CD14-positive monocyte (primary cell): ENCODE data around the gene KANSL3. TPM values are rescaled to one million over a fixed set of nuclear protein-coding genes. Genes with fewer than 3 reads are reported as not detected.

ENCODE experiments used
- DNase-seq, 3 donors: peaks; one replicate each; pipeline ENCODE4 v3.0.0-alpha.2; 2011 to 2022
- H2AFZ ChIP-seq: 2 replicates; pipeline ENCODE4 v1.6.0; 2012; ENCODE audit warnings: mild to moderate bottlenecking, low read depth, low read length, inconsistent platforms; ENCODE audit not compliant: insufficient read depth, poor library complexity, severe bottlenecking
- H3K27ac ChIP-seq, 2 donors: 1 replicate in 1 of 2; 2 replicates in 1 of 2; pipeline ENCODE4 v1.5.1; 2012 to 2013; ENCODE audit warnings: low read length in 2 of 2, control low read depth in 1 of 2, inconsistent platforms in 1 of 2, low read depth in 1 of 2, mild to moderate bottlenecking in 1 of 2
- H3K27me3 ChIP-seq, 2 donors: one replicate each; pipeline versions ENCODE4 v1.6.0 to v1.6.1; 2011 to 2013; ENCODE audit warnings: low read length in 2 of 2; ENCODE audit not compliant: control insufficient read depth in 2 of 2, insufficient read depth in 2 of 2
- H3K36me3 ChIP-seq, 2 donors: replicated peaks in 1 of 2; 1 replicate in 1 of 2; 2 replicates in 1 of 2; pipeline versions ENCODE4 v1.5.1 to v1.6.1; 2012 to 2013; ENCODE audit warnings: low read length in 2 of 2, control low read depth in 1 of 2, inconsistent platforms in 1 of 2, mild to moderate bottlenecking in 1 of 2; ENCODE audit not compliant: insufficient read depth in 2 of 2, control insufficient read depth in 1 of 2
- H3K4me1 ChIP-seq, 2 donors: 1 replicate in 1 of 2; 2 replicates in 1 of 2; pipeline versions ENCODE4 v1.5.1 to v1.6.1; 2012 to 2013; ENCODE audit warnings: low read length in 2 of 2, control low read depth in 1 of 2, inconsistent platforms in 1 of 2, mild to moderate bottlenecking in 1 of 2, moderate library complexity in 1 of 2; ENCODE audit not compliant: insufficient read depth in 2 of 2, control insufficient read depth in 1 of 2
- H3K4me2 ChIP-seq: replicated peaks from 2 replicates; pipeline ENCODE3; 2012; ENCODE audit warnings: low read length, moderate library complexity, mild to moderate bottlenecking; ENCODE audit not compliant: poor library complexity, severe bottlenecking; ENCODE audit errors: extremely low read depth
- H3K4me3 ChIP-seq, 3 experiments: fragments of 200-600 bp in 1 of 3; sonication (generic) in 1 of 3; replicated peaks in 1 of 3; 1 replicate in 2 of 3; 2 replicates in 1 of 3; pipeline ENCODE4 v1.5.1; 2011 to 2013; ENCODE audit warnings: low read length in 3 of 3, mild to moderate bottlenecking in 3 of 3, control low read depth in 2 of 3, low read depth in 2 of 3, inconsistent platforms in 1 of 3, moderate library complexity in 1 of 3
- H3K79me2 ChIP-seq: 2 replicates; pipeline ENCODE4 v1.6.0; 2012; ENCODE audit warnings: mild to moderate bottlenecking, control low read depth, inconsistent platforms, low read length, moderate library complexity; ENCODE audit not compliant: insufficient read depth
- H3K9ac ChIP-seq: 2 replicates; pipeline ENCODE4 v1.6.0; 2017; ENCODE audit warnings: low read length, mild to moderate bottlenecking; ENCODE audit not compliant: insufficient read depth, poor library complexity, severe bottlenecking
- H3K9me3 ChIP-seq, 2 donors: replicated peaks in 1 of 2; 1 replicate in 1 of 2; 2 replicates in 1 of 2; pipeline versions ENCODE4 v1.5.1 to v1.6.1; 2012 to 2013; ENCODE audit warnings: low read length in 2 of 2, control low read depth in 1 of 2; ENCODE audit not compliant: control insufficient read depth in 1 of 2, insufficient read depth in 1 of 2
- H4K20me1 ChIP-seq: 2 replicates; pipeline ENCODE4 v1.6.0; 2012; ENCODE audit warnings: mild to moderate bottlenecking, low read length, control low read depth, moderate library complexity; ENCODE audit not compliant: insufficient read depth
- H3K27ac Mint-ChIP-seq, 7 donors: one replicate each; pipeline ENCODE4 v1.8.0; 2020; ENCODE audit warnings: mild to moderate bottlenecking in 7 of 7, mixed read lengths in 7 of 7, moderate library complexity in 6 of 7, inconsistent platforms in 2 of 7
- H3K27me3 Mint-ChIP-seq, 3 donors: one replicate each; pipeline ENCODE4 v1.8.0; 2021 to 2022; ENCODE audit warnings: low read depth in 3 of 3, mild to moderate bottlenecking in 3 of 3, mixed read lengths in 3 of 3, moderate library complexity in 3 of 3, inconsistent platforms in 1 of 3
- H3K36me3 Mint-ChIP-seq, 2 donors: one replicate each; pipeline ENCODE4 v1.8.0; 2020; ENCODE audit warnings: mixed read lengths in 2 of 2, inconsistent platforms in 1 of 2, mild to moderate bottlenecking in 1 of 2
- H3K4me1 Mint-ChIP-seq: one replicate; pipeline ENCODE4 v1.8.0; 2020; ENCODE audit warnings: mild to moderate bottlenecking, mixed read lengths
- H3K4me3 Mint-ChIP-seq, 2 donors: one replicate each; pipeline ENCODE4 v1.8.0; 2020; ENCODE audit warnings: mild to moderate bottlenecking in 2 of 2, mixed read lengths in 2 of 2, moderate library complexity in 1 of 2
- H3K9me3 Mint-ChIP-seq, 7 donors: one replicate each; pipeline ENCODE4 v1.8.0; 2020 to 2022; ENCODE audit warnings: mixed read lengths in 7 of 7, mild to moderate bottlenecking in 6 of 7, moderate library complexity in 6 of 7, inconsistent platforms in 2 of 7
- CTCF ChIP-seq: fragments of 200-600 bp; IDR thresholded peaks from one replicate; pipeline ENCODE4 v1.8.0; 2022; ENCODE audit warnings: antibody characterized with exemption, mild to moderate bottlenecking
- WGBS: methylation state at CpG from one replicate; pipeline ENCODE4 v1.1.5; 2013; ENCODE audit warnings: missing lambda C conversion rate; ENCODE audit not compliant: insufficient coverage; 5-methylcytosine and 5-hydroxymethylcytosine counted together
- intact Hi-C, 2 donors: fragments of 100-400 bp; cut with micrococcal nuclease; formaldehyde crosslinking; loops; one replicate each; pipeline versions ENCODE4 v1.15.0 to v1.15.1; 2023
- polyA plus RNA-seq, 3 donors: library from polyadenylated mRNA; depleted of rRNA in 1 of 3; unstranded in 2 of 3; stranded (reverse) in 1 of 3; fragments of 300-500 nt in 2 of 3; fragments of >200 nt in 1 of 3; fragmentation: Illumina TruSeq in 2 of 3; gene quantifications; 1 replicate in 2 of 3; 2 replicates in 1 of 3; pipeline ENCODE4 v1.2.3, GENCODE V29; 2012 to 2021

KANSL3 gene
- polyA plus RNA-seq, 3 donors, result 2.5 to 25.3 (median 7.2) TPM

GRCh38 chr2:96577501-96577900 is 60.6 kb downstream of the KANSL3 start:
- no peaks in the 10 kb centered on the region for H4K20me1 ChIP-seq
- H3K27ac ChIP-seq, result no peak overlapping the region
- 83% methylated on average over 3 of the region's 5 CpGs for WGBS
- no peaks in the 10 kb centered on the region for H3K36me3 ChIP-seq
- Mint-ChIP-seq H3K9me3 (peaks cover 0 to 1% (median 0%) of the 10 kb centered on the region in 7 donors), H3K27me3 (peaks cover 0 to 1% (median 0%) of the 10 kb centered on the region in 3 donors), H3K4me1 (no peaks in the 10 kb centered on the region), H3K36me3 (no peaks in the 10 kb centered on the region), H3K4me3 (no peak overlapping the region), H3K27ac (no peak overlapping the region)
- no peak for TF ChIP-seq CTCF
- DNase-seq, result no peak
- no peaks in the 10 kb centered on the region for H3K79me2 ChIP-seq
- no peaks in the 10 kb centered on the region for H3K9me3 ChIP-seq
- H2AFZ ChIP-seq, result no peak overlapping the region
- H3K4me1 ChIP-seq, result no peaks in the 10 kb centered on the region
- H3K4me2 ChIP-seq, result no peak overlapping the region
- H3K4me3 ChIP-seq, result no peak overlapping the region
- H3K27me3 ChIP-seq, result no peaks in the 10 kb centered on the region
- no peak overlapping the region for H3K9ac ChIP-seq
- intact Hi-C loops, result no loop called here

GRCh38 chr2:96575785-96576456 is 62.2 kb downstream of the KANSL3 start:
- H3K27ac Mint-ChIP-seq, result no peak overlapping the region

More at GRCh38 chr2:96575785-96576456, 62.2 kb downstream of the KANSL3 start:
- Histone ChIP-seq H3K4me2 (no peak overlapping the region), H3K79me2 (no peaks in the 10 kb centered on the region), H3K9me3 (no peaks in the 10 kb centered on the region), H3K27ac (no peak overlapping the region), H3K9ac (no peak overlapping the region), H3K27me3 (no peaks in the 10 kb centered on the region), H3K4me1 (no peaks in the 10 kb centered on the region), H4K20me1 (no peaks in the 10 kb centered on the region), H3K36me3 (no peaks in the 10 kb centered on the region), H3K4me3 (no peak overlapping the region), H2AFZ (no peak overlapping the region)
- DNase-seq, result no peak
- Mint-ChIP-seq H3K4me3 (no peak overlapping the region), H3K9me3 (peaks cover 0 to 1% (median 0%) of the 10 kb centered on the region in 7 donors), H3K4me1 (no peaks in the 10 kb centered on the region), H3K36me3 (no peaks in the 10 kb centered on the region), H3K27me3 (peaks cover 0 to 2% (median 1%) of the 10 kb centered on the region in 3 donors)
- no CpG with 5 or more reads among the region's 1 CpG for WGBS
- no peak for TF ChIP-seq CTCF
- intact Hi-C loops, result no loop called here
